Stimulated activated CD4-positive, alpha-beta T cell treated with anti-CD3 and anti-CD28 coated beads, TNF-alpha, amount 100 ng/mL, for 48 hours (primary cell): ENCODE data around the gene RERE.

Source experiments
- DNase-seq, 3 donors: peaks; one replicate each; pipeline ENCODE4 v3.0.0-alpha.2; 2020; ENCODE audit warnings: low read depth in 3 of 3

Gene RERE

GRCh38 chr1:8365661-8366362 is 451.6 kb downstream of the RERE start:
- no peak for DNase-seq

GRCh38 chr1:8364528-8365442 is 452.7 kb downstream of the RERE start:
- no peak for DNase-seq

GRCh38 chr1:8363767-8364301 is 453.6 kb downstream of the RERE start:
- no peak for DNase-seq

- no peak for DNase-seq
Measured at GRCh38 chr1:8363186-8363766, 454.2 kb downstream of the RERE start.

GRCh38 chr1:8362701-8363101 is 454.7 kb downstream of the RERE start:
- no peak for DNase-seq

- DNase-seq, result no peak
Measured at GRCh38 chr1:8361198-8361849, 456.1 kb downstream of the RERE start.

GRCh38 chr1:8360493-8361197 is 456.8 kb downstream of the RERE start:
- DNase-seq, result no peak

GRCh38 chr1:8359617-8360481 is 457.6 kb downstream of the RERE start:
- DNase-seq, result no peak

GRCh38 chr1:8358897-8359616 is 458.4 kb downstream of the RERE start:
- no peak for DNase-seq

GRCh38 chr1:8358241-8358896 is 459.1 kb downstream of the RERE start:
- DNase-seq, result no peak

GRCh38 chr1:8357329-8358101 is 459.9 kb downstream of the RERE start:
- DNase-seq, result no peak

GRCh38 chr1:8356256-8357209 is 460.9 kb downstream of the RERE start:
- DNase-seq, result no peak

- DNase-seq, result no peak
Measured at GRCh38 chr1:8355439-8356255, 461.8 kb downstream of the RERE start.

- no peak for DNase-seq
Measured at GRCh38 chr1:8354038-8354437, 463.4 kb downstream of the RERE start.

GRCh38 chr1:8352886-8353785 is 464.3 kb downstream of the RERE start:
- no peak for DNase-seq
